ENCODE data around the gene TTLL7. TPM values are rescaled to one million over a fixed set of nuclear protein-coding genes. Genes with fewer than 3 reads are reported as not detected.

Gene TTLL7
- total RNA-seq, 6 experiments from 2014 or later = 0.92 to 7.2 (median 3.9) TPM

DNA sequence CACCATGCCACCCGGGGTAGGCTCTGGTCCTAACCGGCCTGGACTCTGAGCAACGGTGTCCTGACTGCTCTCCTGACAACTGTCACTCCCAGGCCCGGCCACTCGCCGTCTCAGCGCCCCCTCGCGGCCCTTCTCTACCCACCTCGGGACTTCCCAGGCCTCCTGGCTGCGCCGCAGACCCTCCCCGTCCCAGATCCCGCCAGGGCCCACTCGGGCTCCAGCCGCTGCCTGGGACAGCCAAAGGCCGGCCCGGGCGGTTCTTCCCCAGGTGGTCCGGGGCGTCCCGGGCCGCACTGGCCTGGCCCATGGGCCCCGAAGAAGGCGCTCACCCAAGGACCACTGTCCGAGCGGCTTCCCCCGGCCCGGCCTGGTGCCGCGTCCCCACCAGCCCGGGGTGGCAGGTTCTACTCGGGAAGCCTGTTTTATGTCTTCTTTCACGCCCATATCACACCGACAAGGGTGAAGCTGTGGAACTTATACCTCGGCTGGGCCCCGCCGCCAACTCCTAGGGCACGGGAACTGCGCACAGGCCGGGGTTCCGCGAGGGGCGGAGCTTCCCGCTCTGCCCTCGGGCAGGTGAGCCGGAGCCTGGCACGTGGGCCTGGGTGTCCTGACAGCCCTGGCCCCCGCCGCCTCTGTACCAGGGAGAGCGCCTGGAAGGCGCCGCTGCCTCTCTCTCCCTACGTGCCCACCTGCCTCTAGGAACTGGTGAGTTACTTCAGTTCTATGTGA lies 138.3 kb downstream of the TTLL7 start:
- intact Hi-C loops (cut with DNase I) = no loop called here
- H3K4me1 ChIP-seq = peaks cover 0 to 9% (median 0%) of the 10 kb centered on the region in 4 donors
- no peaks in the 10 kb centered on the region for H3K27me3 ChIP-seq
- DNase-seq = peak; percentile 92 to 94 (median 94)
- H3K27ac ChIP-seq = peak overlapping the region; percentile 94 to 98 (median 97)
- peak overlapping the region; percentile 61 to 79 (median 70) for H3K4me3 ChIP-seq
- TF ChIP-seq, protein P1, sequence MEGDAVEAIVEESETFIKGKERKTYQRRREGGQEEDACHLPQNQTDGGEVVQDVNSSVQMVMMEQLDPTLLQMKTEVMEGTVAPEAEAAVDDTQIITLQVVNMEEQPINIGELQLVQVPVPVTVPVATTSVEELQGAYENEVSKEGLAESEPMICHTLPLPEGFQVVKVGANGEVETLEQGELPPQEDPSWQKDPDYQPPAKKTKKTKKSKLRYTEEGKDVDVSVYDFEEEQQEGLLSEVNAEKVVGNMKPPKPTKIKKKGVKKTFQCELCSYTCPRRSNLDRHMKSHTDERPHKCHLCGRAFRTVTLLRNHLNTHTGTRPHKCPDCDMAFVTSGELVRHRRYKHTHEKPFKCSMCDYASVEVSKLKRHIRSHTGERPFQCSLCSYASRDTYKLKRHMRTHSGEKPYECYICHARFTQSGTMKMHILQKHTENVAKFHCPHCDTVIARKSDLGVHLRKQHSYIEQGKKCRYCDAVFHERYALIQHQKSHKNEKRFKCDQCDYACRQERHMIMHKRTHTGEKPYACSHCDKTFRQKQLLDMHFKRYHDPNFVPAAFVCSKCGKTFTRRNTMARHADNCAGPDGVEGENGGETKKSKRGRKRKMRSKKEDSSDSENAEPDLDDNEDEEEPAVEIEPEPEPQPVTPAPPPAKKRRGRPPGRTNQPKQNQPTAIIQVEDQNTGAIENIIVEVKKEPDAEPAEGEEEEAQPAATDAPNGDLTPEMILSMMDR (IDR thresholded peaks at IDR 0.05) = peak; percentile 87 to 92 (median 89)
- TF ChIP-seq POLR2A (IDR thresholded peaks at IDR 0.05) = peak; percentile 60
- no peaks in the 10 kb centered on the region for H3K36me3 ChIP-seq
- no peaks in the 10 kb centered on the region for H3K9me3 ChIP-seq
- WGBS (ENCODE audit: insufficient coverage, low coverage, low lambda C conversion rate, missing lambda C conversion rate) = 3% methylated on average over 22 of the region's 54 CpGs
- peak; percentile 97 to 99 (median 98) for ATAC-seq

DNA sequence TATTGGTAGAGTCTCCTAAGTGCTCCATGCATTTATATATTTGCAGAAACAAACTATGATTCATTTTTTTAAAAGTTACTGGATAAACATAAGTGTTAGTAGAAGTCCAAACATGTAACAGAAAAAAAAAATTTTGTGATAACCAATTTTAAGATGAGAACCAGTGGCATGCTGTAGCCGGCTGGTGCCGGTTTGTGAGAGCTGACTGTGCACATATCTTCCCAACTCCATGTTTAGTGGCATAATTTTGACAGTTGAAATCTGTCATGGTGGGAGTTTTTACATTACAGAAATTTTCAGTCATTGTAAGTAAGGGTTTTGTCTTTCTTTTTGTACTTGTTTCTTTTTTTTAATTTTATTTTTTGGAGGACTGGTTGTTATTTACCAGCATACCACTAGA lies 141.2 kb downstream of the TTLL7 start:
- no peaks in the 10 kb centered on the region for H3K27me3 ChIP-seq
- 90% methylated on average over 2 of the region's 2 CpGs for WGBS (ENCODE audit: insufficient coverage, low coverage, low lambda C conversion rate, missing lambda C conversion rate)
- H3K4me1 ChIP-seq = peaks cover 0 to 9% (median 0%) of the 10 kb centered on the region in 4 donors
- TF ChIP-seq, protein P1 (IDR thresholded peaks at IDR 0.05) = no peak
- TF ChIP-seq POLR2A (IDR thresholded peaks at IDR 0.05) = no peak
- H3K9me3 ChIP-seq = no peaks in the 10 kb centered on the region
- intact Hi-C loops (cut with DNase I) = no loop called here
- no peak overlapping the region for H3K27ac ChIP-seq
- DNase-seq = no peak
- no peak overlapping the region for H3K4me3 ChIP-seq
- no peaks in the 10 kb centered on the region for H3K36me3 ChIP-seq
- no peak for ATAC-seq

DNA sequence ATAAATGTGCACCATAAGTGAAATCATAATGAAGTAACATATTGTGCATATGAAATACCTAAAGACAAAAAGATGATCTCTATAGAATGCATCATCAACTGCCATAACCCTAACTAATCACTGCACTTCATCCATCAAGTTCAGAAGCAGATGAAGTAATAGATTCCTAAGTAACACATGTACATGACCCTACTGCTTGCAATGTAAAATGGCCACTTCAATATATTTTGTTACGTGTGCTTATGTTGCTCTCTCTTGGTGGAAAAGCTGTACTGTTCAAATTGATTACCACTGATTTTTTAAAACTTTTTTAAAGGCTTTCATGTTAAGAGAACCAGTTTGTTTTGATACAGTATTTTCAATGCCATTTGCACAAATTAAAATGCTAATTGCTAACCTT lies 141.8 kb downstream of the TTLL7 start:
- Histone ChIP-seq H3K4me1 (peaks cover 0 to 9% (median 0%) of the 10 kb centered on the region in 4 donors), H3K27ac (no peak overlapping the region), H3K9me3 (no peaks in the 10 kb centered on the region), H3K27me3 (no peaks in the 10 kb centered on the region), H3K36me3 (no peaks in the 10 kb centered on the region), H3K4me3 (no peak overlapping the region)
- no peak for ATAC-seq
- intact Hi-C loops (cut with DNase I) = no loop called here
- TF ChIP-seq, protein P1 (IDR thresholded peaks at IDR 0.05) = peak; percentile 18 to 35 (median 32)
- TF ChIP-seq POLR2A (IDR thresholded peaks at IDR 0.05) = no peak
- no peak for DNase-seq
- 76% methylated on average over 1 of the region's 1 CpG for WGBS (ENCODE audit: insufficient coverage, low coverage, low lambda C conversion rate, missing lambda C conversion rate)

DNA sequence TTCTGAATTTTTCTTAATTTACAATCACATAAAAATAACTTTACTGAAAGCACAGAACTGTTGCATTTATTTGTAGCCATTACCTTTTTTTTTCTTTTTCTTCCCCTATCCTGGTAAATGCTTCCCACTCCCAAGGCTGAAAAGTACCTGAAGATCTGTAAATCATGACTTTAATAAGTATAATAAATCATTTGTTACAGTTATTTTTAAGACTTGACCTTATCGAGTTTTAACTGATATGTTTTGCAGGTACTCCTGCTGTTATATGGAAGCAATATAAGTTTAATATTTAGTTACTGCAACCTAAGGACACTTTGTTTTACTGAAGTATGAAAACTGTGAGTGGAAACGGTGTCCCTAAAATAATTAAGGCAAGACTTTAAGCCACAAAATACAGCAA lies 142.6 kb downstream of the TTLL7 start:
- ATAC-seq (no peak), DNase-seq (no peak)
- no peaks in the 10 kb centered on the region for H3K9me3 ChIP-seq
- peaks cover 0 to 11% (median 1%) of the 10 kb centered on the region in 4 donors for H3K4me1 ChIP-seq
- intact Hi-C loops (cut with DNase I) = no loop called here
- TF ChIP-seq POLR2A (IDR thresholded peaks at IDR 0.05) = no peak
- TF ChIP-seq, protein P1 (IDR thresholded peaks at IDR 0.05) = no peak
- no peaks in the 10 kb centered on the region for H3K27me3 ChIP-seq
- H3K36me3 ChIP-seq = no peaks in the 10 kb centered on the region
- no peak overlapping the region for H3K4me3 ChIP-seq
- 69% methylated on average over 2 of the region's 2 CpGs for WGBS (ENCODE audit: insufficient coverage, low coverage, low lambda C conversion rate, missing lambda C conversion rate)
- no peak overlapping the region for H3K27ac ChIP-seq
